Measurements from ENCODE around the gene PLCXD3.

- TF ChIP-seq POLR2AphosphoS5 (IDR thresholded peaks at IDR 0.05; ENCODE audit: insufficient read depth in 1 of 2, low read depth in 1 of 2) (no peak), CTCF (IDR thresholded peaks at IDR 0.05) (no peak)
Observed at GRCh38 chr5:41452506-41452905, 57.9 kb downstream of the PLCXD3 start.
